Right forelimb (tissue), 1 donor: Measurements from ENCODE around the gene CCR5AS.
"Not testable (repeated sequence)": the region's sequence is repeated elsewhere in the genome, so short reads cannot be mapped to it uniquely, and the experiment has no call there.

ENCODE experiments used
- DNase-seq: peaks from one replicate; pipeline ENCODE4 v3.0.0-alpha.2; 2018

Gene CCR5AS

DNA sequence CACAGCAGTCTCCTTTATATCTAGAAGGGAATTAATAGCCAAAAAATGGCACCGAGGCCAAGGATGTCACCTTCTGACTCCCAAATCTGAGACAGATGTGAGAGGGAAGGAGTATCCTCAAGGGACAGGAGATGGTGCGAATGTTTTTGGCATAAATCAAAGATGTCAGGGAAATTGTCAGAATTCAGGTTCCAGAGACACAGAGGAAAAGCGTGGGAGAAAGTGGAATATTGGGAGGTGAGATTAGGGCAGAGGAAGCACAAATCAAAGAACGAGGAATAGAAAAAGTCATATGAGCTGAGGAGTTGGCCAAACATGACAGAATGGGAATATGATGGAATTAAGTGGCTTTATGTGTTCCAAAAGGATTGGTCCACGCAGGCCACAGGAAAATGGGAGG lies 6.0 kb downstream of the CCR5AS start:
- DNase-seq = no peak

DNA sequence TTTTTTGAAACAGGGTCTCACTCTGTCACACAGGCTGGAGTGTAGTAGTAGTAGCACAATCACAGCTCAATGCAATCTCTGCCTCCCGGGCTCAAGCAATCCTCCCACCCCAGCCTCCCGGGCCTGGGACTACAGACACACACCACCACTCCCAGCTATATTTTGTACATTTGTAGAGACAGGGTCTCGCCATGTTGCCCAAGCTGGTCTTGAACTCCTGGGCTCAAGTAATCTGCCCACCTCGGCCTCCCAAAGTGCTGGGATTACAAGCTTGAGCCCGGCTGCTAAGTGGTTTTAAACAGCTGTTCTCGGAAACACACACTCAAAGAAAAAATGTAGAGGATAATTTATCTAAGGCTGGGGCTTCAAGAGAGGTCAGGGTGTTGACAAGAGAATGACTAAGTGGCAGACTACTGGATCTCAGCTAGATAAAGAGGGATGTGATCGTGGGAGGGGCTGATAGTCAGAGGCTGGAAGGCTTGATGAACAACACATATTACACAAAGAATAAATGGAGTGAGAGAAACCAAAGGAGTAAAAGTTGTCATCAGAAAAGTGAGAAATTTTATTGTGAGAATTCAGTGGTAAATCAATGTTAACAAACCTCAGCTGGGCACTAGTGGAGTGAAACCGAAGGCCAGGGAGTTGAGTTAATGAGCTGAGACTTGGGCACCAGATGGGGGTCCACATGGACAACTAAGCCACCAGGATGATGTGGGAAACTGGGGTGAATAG lies 6.7 kb downstream of the CCR5AS start:
- no peak for DNase-seq

DNA sequence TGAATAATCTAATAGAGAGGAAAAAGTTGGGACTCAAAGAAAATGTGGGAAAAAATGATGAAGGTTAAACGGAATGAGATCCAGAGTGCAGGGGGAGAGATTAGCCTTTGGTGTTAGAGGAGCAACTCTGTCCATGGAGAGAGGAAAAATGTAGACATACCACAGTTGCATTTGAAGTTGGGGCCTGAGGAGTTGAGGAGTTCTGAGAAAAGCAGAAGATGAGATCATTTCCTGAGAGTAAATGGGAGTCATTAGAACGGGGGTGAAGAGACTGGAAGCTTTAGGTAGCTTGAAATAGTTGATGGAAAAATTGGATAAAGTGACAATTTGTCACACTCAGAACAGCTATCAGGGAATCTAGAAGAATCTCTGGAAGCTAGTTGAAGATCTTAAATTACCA lies 7.3 kb downstream of the CCR5AS start:
- no peak for DNase-seq

- DNase-seq = no peak
Measured at GRCh38 chr3:46399098-46399497, 7.8 kb downstream of the CCR5AS start.

DNA sequence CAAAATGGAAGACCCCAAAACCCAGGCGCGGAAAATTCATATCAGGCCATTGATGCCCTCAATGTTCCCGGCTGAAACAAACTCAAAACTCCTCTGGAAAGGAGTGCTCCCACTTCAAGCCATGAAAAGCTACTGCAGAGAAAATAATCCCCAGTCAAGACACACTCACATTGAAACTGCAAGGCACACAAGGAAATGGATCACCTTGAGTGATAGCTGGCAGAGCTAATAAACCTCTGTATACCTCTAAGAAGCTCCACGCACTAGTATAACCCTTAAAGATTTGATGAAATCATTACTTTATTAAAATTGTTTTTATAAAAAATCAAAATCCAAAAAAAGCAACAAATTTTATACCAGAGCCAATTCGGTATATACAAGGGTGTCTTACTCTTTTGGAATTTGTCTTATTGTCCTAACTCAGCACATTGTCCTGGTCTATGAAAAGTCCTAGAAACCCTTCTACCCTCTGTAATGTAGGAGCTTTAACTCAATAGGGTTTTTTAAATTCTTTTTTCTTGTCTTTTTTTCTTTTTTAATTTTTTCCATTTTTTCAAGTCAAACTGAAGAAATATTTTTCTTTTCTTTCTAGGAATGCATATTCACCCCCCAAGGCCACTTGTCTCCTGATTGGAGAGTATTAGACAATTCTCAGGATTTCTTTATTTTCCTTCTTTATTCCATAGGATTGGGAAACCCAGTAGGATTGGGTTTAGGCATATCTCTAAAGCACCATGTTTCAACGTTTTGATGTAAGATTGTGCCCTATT lies 8.5 kb downstream of the CCR5AS start:
- no peak for DNase-seq

DNA sequence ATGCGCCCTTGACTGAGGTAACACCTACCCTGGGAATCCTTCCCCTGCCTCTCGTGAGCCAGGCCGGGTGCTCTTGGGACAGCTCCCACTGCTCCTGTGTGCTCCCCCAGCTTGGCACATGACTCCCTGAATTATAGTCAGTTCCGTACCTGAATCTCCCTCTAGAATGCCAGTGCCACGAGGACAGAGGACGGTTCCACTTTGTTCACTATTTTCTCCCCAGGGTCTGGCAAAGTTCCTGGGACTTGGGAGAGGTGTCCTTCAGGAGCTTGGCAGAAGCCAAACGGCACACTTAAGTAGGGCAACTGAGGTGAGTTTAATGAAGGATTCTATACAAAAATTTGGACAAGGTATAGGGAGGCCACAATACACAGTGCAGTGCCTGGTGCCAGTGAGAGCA lies 9.8 kb downstream of the CCR5AS start:
- DNase-seq = no peak

GRCh38 chr3:46395766-46396530 lies 10.9 kb downstream of the CCR5AS start:
- no peak for DNase-seq

DNA sequence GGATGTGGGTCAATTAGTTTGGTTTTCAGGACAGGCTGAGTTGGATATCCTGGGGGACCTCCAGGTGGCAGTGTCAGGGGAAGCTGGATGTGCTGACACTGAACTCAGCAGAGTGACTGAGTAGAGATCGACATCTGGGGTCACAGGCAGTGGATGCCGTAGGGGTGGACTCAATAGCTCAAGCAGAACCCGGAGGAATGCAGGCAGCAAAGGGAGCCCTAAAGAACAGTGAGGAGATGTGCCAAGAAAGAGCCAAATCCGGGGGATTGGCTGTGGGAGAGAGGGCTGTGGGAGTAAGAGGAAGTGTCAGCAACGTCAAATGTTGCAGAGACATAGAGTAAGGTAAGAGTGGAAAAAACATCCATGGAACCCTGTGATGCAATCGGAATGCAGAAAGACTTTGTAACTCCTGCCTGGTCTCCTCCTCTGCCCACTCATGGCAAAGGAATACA lies 11.6 kb downstream of the CCR5AS start:
- no peak for DNase-seq

DNA sequence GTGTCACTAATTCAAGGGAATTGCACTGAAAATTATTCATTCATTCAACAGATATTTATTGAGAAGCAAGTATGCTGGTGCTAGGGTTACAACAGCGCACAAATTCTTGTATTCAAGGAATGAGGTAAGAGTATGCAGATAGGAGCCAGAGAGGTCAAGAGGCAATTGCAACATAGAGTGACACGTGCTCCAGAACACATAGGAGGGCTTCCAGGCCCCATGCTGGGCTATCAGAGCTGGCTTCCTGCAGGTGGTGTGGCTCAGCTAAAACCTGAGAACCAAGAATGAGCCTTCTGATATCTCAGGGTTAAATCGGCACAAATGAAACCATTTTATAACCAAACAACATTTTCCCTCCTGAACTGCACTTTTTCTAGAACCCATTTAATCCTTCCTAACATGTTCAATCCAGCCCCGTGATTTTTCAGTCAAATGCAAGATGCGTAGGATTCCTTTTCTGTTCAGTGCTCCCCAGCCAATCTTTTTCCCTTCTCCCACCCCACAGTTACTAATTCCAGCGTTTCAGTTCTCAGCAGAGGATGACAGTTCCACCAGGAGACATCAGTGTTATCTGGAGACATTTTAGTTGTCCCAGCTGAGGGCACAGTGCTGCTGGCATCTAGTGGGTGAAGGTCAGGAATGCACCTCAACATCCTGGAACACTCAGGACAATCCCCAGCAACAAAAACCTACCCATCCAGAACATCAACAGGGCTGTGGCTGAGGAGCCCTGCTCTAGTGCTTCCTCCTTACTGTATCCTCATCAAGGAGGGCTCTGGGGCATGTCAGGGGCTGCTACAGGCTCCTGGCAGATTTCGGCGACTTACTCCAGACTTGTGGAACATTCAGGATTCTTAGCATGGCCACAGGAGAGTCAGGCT lies 13.1 kb downstream of the CCR5AS start:
- no peak for DNase-seq

GRCh38 chr3:46393011-46393410 lies 13.9 kb downstream of the CCR5AS start:
- no peak for DNase-seq

- DNase-seq = not testable (repeated sequence)
Measured at GRCh38 chr3:46391526-46391925, 15.3 kb downstream of the CCR5AS start.

DNA sequence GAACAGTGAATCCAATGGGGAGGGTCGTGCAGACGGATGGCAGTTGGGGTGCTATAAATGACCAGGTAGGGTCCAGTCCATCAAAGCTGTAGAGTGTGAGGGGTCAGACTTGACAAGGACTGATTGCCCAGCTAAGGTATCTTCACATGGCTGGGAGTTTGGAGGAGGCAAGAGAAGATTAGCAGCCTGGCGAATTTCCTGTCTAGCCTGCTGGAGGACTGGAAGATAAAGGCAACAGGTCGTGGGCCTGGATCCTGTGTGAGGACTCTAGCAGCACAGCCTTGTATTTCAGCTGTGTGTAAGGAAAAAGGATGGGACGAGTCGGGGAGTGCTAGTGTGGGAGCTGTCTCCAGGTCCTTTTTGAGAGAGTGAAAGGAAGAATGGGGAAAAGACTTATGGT lies 17.6 kb downstream of the CCR5AS start:
- DNase-seq = no peak

GRCh38 chr3:46388847-46389246 lies 18.0 kb downstream of the CCR5AS start:
- not testable (repeated sequence) for DNase-seq

- no peak for DNase-seq
Measured at GRCh38 chr3:46386205-46386604, 20.7 kb downstream of the CCR5AS start.

GRCh38 chr3:46383951-46384330 lies 22.9 kb downstream of the CCR5AS start:
- no peak for DNase-seq

DNA sequence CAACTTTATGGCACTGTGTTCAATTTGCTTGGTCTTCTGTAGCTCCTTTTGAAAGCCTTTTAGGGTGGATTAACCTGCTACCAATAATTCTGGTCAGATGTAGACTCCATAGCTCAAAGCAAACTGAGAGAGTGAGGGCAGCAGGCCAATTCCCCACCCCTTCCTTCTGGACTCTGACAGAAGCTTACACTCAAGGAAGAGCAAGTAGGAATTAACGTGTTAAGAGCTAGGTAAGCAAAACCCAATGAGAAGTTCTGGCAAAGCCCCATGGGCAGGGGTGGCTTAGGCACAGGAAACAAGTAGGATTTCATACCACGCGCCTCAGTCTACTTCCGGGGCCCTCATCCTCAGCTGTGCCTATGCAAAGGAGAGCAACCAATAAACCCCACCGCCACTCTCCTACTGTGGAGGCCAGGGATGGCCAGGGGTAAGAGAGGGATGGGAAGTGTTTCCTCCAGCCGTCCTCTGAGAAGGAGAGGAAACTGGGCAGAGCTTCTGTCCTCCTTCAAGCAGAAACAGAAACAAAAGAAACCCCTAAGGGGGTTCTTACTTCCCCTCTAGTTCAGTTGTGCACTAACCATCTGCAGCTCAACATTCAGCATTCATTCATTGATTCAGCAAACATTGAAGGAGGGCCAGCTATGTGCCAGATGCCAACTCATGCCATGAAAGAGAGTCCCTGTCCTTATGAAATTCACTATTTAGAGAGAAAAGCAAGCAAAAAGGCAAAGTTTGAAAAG lies 23.5 kb downstream of the CCR5AS start:
- no peak for DNase-seq

- no peak for DNase-seq
Measured at GRCh38 chr3:46381625-46382024, 25.2 kb downstream of the CCR5AS start.

DNA sequence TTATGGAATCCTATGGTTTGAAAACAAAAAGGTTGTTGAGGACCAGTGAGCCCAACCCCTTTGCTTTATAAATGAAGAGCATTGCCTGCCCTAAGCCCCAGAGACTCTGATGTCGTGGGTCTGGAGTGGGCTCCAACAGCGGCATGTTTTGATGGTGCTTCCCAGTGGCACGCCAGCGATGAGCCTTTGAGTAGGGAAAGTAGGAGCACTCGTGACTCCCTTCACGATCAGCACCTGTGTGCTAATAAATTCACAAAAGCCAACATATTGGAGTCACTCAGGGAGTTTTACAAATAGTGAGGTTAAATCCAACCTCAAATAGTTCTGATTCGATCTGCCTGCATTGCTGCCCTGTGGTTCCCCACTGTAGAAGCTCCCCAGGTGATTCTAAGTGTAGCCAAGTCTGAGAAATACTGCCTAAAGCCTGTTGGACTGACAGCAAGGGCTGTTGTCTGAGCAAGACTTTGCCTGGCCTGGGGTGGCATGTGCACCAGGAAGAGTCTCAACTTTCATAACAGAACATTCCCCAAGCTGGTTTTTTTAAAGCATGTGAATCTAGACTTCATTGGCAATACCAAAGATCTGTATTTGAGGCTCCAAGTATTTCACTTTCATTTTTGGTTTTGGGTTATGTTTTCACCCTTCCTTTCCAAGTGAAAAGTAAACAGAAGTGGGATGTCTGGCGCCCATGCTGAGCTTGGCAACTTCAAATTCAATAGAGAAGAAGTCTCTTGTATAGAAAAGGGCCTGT lies 26.2 kb downstream of the CCR5AS start:
- no peak for DNase-seq

GRCh38 chr3:46378426-46378942 lies 28.4 kb downstream of the CCR5AS start:
- peak; percentile 71 for DNase-seq

- DNase-seq = no peak
Measured at GRCh38 chr3:46375814-46376213, 31.1 kb downstream of the CCR5AS start.

GRCh38 chr3:46375218-46375617 lies 31.6 kb downstream of the CCR5AS start:
- no peak for DNase-seq
